CD4-positive, alpha-beta T cell treated with Interleukin-12 subunit alpha and Interleukin-12 subunit beta, for 1 hour (primary cell): ENCODE results near the gene AQP1.

Experiments used
- DNase-seq: peaks from one replicate; pipeline ENCODE4 v3.0.0-alpha.2; 2020

AQP1 gene

GRCh38 chr7:30938435-30939316, 27.0 kb downstream of the AQP1 start:
- peak; percentile 46 for DNase-seq

GRCh38 chr7:30941582-30942323, 30.1 kb downstream of the AQP1 start:
- DNase-seq = no peak

- DNase-seq = no peak
Measured at GRCh38 chr7:30950197-30950596, 38.5 kb downstream of the AQP1 start.

GRCh38 chr7:30954914-30955313, 43.3 kb downstream of the AQP1 start:
- DNase-seq = no peak

GRCh38 chr7:30956704-30957103, 45.1 kb downstream of the AQP1 start:
- no peak for DNase-seq

- no peak for DNase-seq
Measured at GRCh38 chr7:30963842-30964241, 52.2 kb downstream of the AQP1 start, which contains the start of gene GHRHR. Gene GHRHR, plus strand, starts transcription at chr7:30963953. Its CDS starts 116 bp downstream, at chr7:30964069.

GRCh38 chr7:30965372-30965771, 53.7 kb downstream of the AQP1 start:
- no peak for DNase-seq

GRCh38 chr7:30965883-30966282, 54.2 kb downstream of the AQP1 start:
- DNase-seq = no peak

GRCh38 chr7:30968294-30968693, 56.6 kb downstream of the AQP1 start:
- DNase-seq = no peak

GRCh38 chr7:30968747-30969603, 57.3 kb downstream of the AQP1 start:
- DNase-seq = no peak

- no peak for DNase-seq
Measured at GRCh38 chr7:30969604-30969970, 57.9 kb downstream of the AQP1 start.

- no peak for DNase-seq
Measured at GRCh38 chr7:30970074-30970473, 58.4 kb downstream of the AQP1 start.

GRCh38 chr7:30970594-30971094, 59.0 kb downstream of the AQP1 start:
- no peak for DNase-seq

GRCh38 chr7:30971440-30971839, 59.8 kb downstream of the AQP1 start:
- DNase-seq = no peak

- DNase-seq = no peak
Measured at GRCh38 chr7:30971840-30972563, 60.3 kb downstream of the AQP1 start.

GRCh38 chr7:30973292-30973691, 61.6 kb downstream of the AQP1 start:
- DNase-seq = no peak

GRCh38 chr7:30973791-30974604, 62.3 kb downstream of the AQP1 start:
- no peak for DNase-seq

- DNase-seq = peak; percentile 26
Measured at GRCh38 chr7:30974605-30975255, 63.1 kb downstream of the AQP1 start.
